Panc1 (cell line): ENCODE data around the gene CACNA1C. TPM values are rescaled to one million over a fixed set of nuclear protein-coding genes. Genes with fewer than 3 reads are reported as not detected.

Experiments used
- ATAC-seq: fragments of 200-7000 bp; cut with Tn5 transposase; 2 replicates; pipeline ENCODE4 v1.9.1; 2020; ENCODE audit warnings: mild to moderate bottlenecking, moderate library complexity
- BruUV-seq: library from RNA; stranded (reverse); fragments of 400-500 nt; replicated peaks from 2 replicates; lab custom pipeline; 2021; lab: Mats Ljungman, UMichigan
- CTCF ChIA-PET: fragments of 300-600 bp; sonication (Branson Sonifier 250); formaldehyde crosslinking; loops from one replicate; lab custom pipeline; 2022; ENCODE audit warnings: antibody characterized with exemption; lab: Charles Lee
- POLR2A ChIA-PET: fragments of 300-600 bp; sonication (Branson Sonifier 250); formaldehyde crosslinking; loops from one replicate; lab custom pipeline; 2022; ENCODE audit warnings: antibody characterized with exemption; lab: Charles Lee
- DNase-seq: peaks from one replicate; pipeline ENCODE4 v3.0.0-alpha.2; 2010; ENCODE audit warnings: low read depth, low spot score
- H3K27ac ChIP-seq: 2 replicates; pipeline ENCODE4 v1.5.1; 2011; ENCODE audit warnings: mild to moderate bottlenecking, low read length, inconsistent platforms
- H3K27me3 ChIP-seq: fragments of 200-500 bp; sonication (Bioruptor generic); 2 replicates; pipeline ENCODE4 v1.6.0; 2014; ENCODE audit warnings: low read length, inconsistent platforms; ENCODE audit not compliant: control insufficient read depth, insufficient read depth
- H3K36me3 ChIP-seq: fragments of 200-500 bp; sonication (Bioruptor generic); 2 replicates; pipeline ENCODE4 v1.5.1; 2014; ENCODE audit warnings: inconsistent platforms, mild to moderate bottlenecking, low read length, moderate library complexity; ENCODE audit not compliant: control insufficient read depth, insufficient read depth
- H3K4me1 ChIP-seq: 2 replicates; pipeline ENCODE4 v1.5.1; 2011; ENCODE audit warnings: inconsistent platforms, mild to moderate bottlenecking, low read length, moderate library complexity; ENCODE audit not compliant: control insufficient read depth, insufficient read depth
- H3K4me3 ChIP-seq, 2 experiments: 2 replicates each; pipeline ENCODE4 v1.5.1; 2011 to 2012; ENCODE audit warnings: low read depth in 2 of 2, low read length in 2 of 2, mild to moderate bottlenecking in 2 of 2, inconsistent platforms in 1 of 2, moderate library complexity in 1 of 2
- H3K9me3 ChIP-seq: fragments of 200-500 bp; sonication (Bioruptor generic); 2 replicates; pipeline ENCODE4 v1.5.1; 2014; ENCODE audit warnings: low read depth, mild to moderate bottlenecking, inconsistent platforms, low read length, moderate library complexity; ENCODE audit not compliant: control insufficient read depth, insufficient read depth
- CTCF ChIP-seq: fragments of 450-650 bp; IDR thresholded peaks from 2 replicates; pipeline ENCODE4 v1.5.1; 2017; ENCODE audit warnings: mild to moderate bottlenecking
- POLR2AphosphoS5 ChIP-seq: IDR thresholded peaks from 2 replicates; pipeline ENCODE4 v1.6.1; 2012; ENCODE audit warnings: mild to moderate bottlenecking, low read depth, low read length, moderate library complexity
- REST ChIP-seq, 2 experiments: IDR thresholded peaks; 2 replicates each; pipeline ENCODE4 v1.6.1; 2011 to 2012; ENCODE audit warnings: low read depth in 2 of 2, control low read depth in 1 of 2, low read length in 1 of 2, mild to moderate bottlenecking in 1 of 2, moderate library complexity in 1 of 2; ENCODE audit not compliant: insufficient read depth in 1 of 2
- SIN3A ChIP-seq: IDR thresholded peaks from 2 replicates; pipeline ENCODE4 v1.6.1; 2012; ENCODE audit warnings: low read depth, mild to moderate bottlenecking, low read length, moderate library complexity, borderline replicate concordance; ENCODE audit not compliant: insufficient read depth
- TCF7L2 ChIP-seq: IDR thresholded peaks from 2 replicates; pipeline ENCODE4 v1.6.1; 2011; ENCODE audit warnings: mild to moderate bottlenecking, low read depth, low read length, inconsistent platforms
- in situ Hi-C: cut with HindIII; loops from 2 replicates; pipeline ENCODE4 v1.10.0; 2016; ENCODE audit warnings: low sequenced_read_pairs, low pct_unique_long_range_greater_than_20kb
- intact Hi-C: fragments of 100-400 bp; cut with micrococcal nuclease; formaldehyde crosslinking; loops from one replicate; pipeline ENCODE4 v1.10.0; 2022; ENCODE audit not compliant: unreplicated experiment
- total RNA-seq: library from RNA; stranded (reverse); gene quantifications from one replicate; pipeline ENCODE4 v1.2.1, GENCODE V29; 2021; ENCODE audit not compliant: unreplicated experiment

The CACNA1C gene
- total RNA-seq, 1 experiment from 2014 or later, result 0.03 TPM

GRCh38 chr12:2396448-2396871, 343.7 kb downstream of the CACNA1C start:
- no peak overlapping the region for H3K27ac ChIP-seq

GRCh38 chr12:2397356-2398045, 344.7 kb downstream of the CACNA1C start:
- BruUV-seq, result no TSS peak
- in situ Hi-C loops (no loop called here), intact Hi-C loops (no loop called here)
- Histone ChIP-seq H3K4me1 (no peaks in the 10 kb centered on the region), H3K9me3 (no peaks in the 10 kb centered on the region), H3K27ac (no peak overlapping the region), H3K4me3 (no peak overlapping the region), H3K36me3 (no peaks in the 10 kb centered on the region), H3K27me3 (no peaks in the 10 kb centered on the region)
- DNase-seq, result no peak
- no peak for ATAC-seq
- POLR2A ChIA-PET, result no interaction called here
- TF ChIP-seq TCF7L2, result no peak
- no peak for TF ChIP-seq POLR2AphosphoS5
- TF ChIP-seq CTCF, result no peak
- TF ChIP-seq SIN3A, result no peak
- TF ChIP-seq REST (IDR thresholded peaks at IDR 0.05; ENCODE audit: insufficient read depth in 1 of 2, low read depth in 2 of 2, low read length in 1 of 2), result no peak
- CTCF ChIA-PET, result no interaction called here

More at GRCh38 chr12:2396448-2396871, 343.7 kb downstream of the CACNA1C start:
- H3K27me3 ChIP-seq, result no peaks in the 10 kb centered on the region
- BruUV-seq, result no TSS peak
- H3K9me3 ChIP-seq, result no peaks in the 10 kb centered on the region
- TF ChIP-seq TCF7L2, result no peak
- no peak for TF ChIP-seq POLR2AphosphoS5
- TF ChIP-seq CTCF, result no peak
- TF ChIP-seq SIN3A, result no peak
- no peak for TF ChIP-seq REST (IDR thresholded peaks at IDR 0.05; ENCODE audit: insufficient read depth in 1 of 2, low read depth in 2 of 2, low read length in 1 of 2)
- no peak for ATAC-seq
- CTCF ChIA-PET, result no interaction called here
- in situ Hi-C loops, result no loop called here
- DNase-seq, result no peak
- H3K36me3 ChIP-seq, result no peaks in the 10 kb centered on the region
- H3K4me1 ChIP-seq, result no peaks in the 10 kb centered on the region
- intact Hi-C loops, result no loop called here
- no peak overlapping the region for H3K4me3 ChIP-seq
- POLR2A ChIA-PET, result interaction anchor here (0.6 kb wide), 1 partner anchor 1105 kb away, joined by 3 read pairs; no protein-coding TSS in a partner anchor
